Endothelial cell of umbilical vein (primary cell): ENCODE measurements around the gene ZNF565. TPM values are rescaled to one million over a fixed set of nuclear protein-coding genes. Genes with fewer than 3 reads are reported as not detected.

Source experiments
- BruUV-seq: library from RNA; stranded (reverse); fragments of 400-500 nt; replicated peaks from 2 replicates; lab custom pipeline; 2021; lab: Mats Ljungman, UMichigan
- CTCF ChIA-PET: fragments of 300-600, 350-600 bp; sonication (Branson Sonifier 250); formaldehyde crosslinking; loops from one replicate; lab custom pipeline; 2021; ENCODE audit warnings: antibody characterized with exemption, inconsistent platforms; lab: Charles Lee
- POLR2A ChIA-PET: fragments of 300-600, 350-600 bp; sonication (Branson Sonifier 250); formaldehyde crosslinking; loops from one replicate; lab custom pipeline; 2021; ENCODE audit warnings: antibody characterized with exemption, inconsistent platforms; lab: Charles Lee
- DNase-seq: peaks from one replicate; pipeline ENCODE4 v3.0.0-alpha.2; 2011; ENCODE audit warnings: low read depth, low spot score
- FAIRE-seq: peaks from 2 replicates; lab custom pipeline; 2011; peaks lifted over from hg19 to GRCh38; lab: Jason Lieb, UNC
- H2AFZ ChIP-seq: 2 replicates; pipeline ENCODE4 v1.6.0; 2012; ENCODE audit warnings: low read depth, low read length, control low read depth, inconsistent platforms
- H3K27ac ChIP-seq: 2 replicates; pipeline ENCODE4 v1.5.1; 2011; ENCODE audit warnings: low read depth, mild to moderate bottlenecking, control low read depth, low read length, moderate library complexity; ENCODE audit not compliant: insufficient read depth
- H3K27me3 ChIP-seq, 2 experiments: 2 replicates each; pipeline versions ENCODE4 v1.6.0 to v1.6.1; 2011; ENCODE audit warnings: low read length in 2 of 2, mixed read lengths in 1 of 2; ENCODE audit not compliant: control insufficient read depth in 2 of 2, insufficient read depth in 2 of 2
- H3K36me3 ChIP-seq, 2 experiments: 2 replicates in 1 of 2; 3 replicates in 1 of 2; pipeline ENCODE4 v1.5.1; 2011; ENCODE audit warnings: low read length in 2 of 2, mild to moderate bottlenecking in 1 of 2, moderate library complexity in 1 of 2; ENCODE audit not compliant: control insufficient read depth in 2 of 2, insufficient read depth in 2 of 2; ENCODE audit errors: extremely low read depth in 1 of 2
- H3K4me1 ChIP-seq: 3 replicates; pipeline ENCODE4 v1.5.1; 2011; ENCODE audit warnings: mild to moderate bottlenecking, low read length; ENCODE audit not compliant: control insufficient read depth, insufficient read depth; ENCODE audit errors: extremely low read depth
- H3K4me2 ChIP-seq: 2 replicates; pipeline ENCODE4 v1.6.1; 2011; ENCODE audit warnings: low read length, control low read depth, mixed read lengths; ENCODE audit not compliant: insufficient read depth
- H3K4me3 ChIP-seq, 3 experiments: fragments of 200-600 bp in 1 of 3; sonication (generic), shearing (Covaris generic) in 1 of 3; replicated peaks in 1 of 3; 2 replicates each; pipeline ENCODE4 v1.5.1; 2011 to 2016; ENCODE audit warnings: control low read depth in 3 of 3, low read length in 3 of 3, mild to moderate bottlenecking in 2 of 3, inconsistent platforms in 1 of 3, low read depth in 1 of 3, moderate library complexity in 1 of 3; ENCODE audit not compliant: insufficient read depth in 1 of 3
- H3K79me2 ChIP-seq: 2 replicates; pipeline ENCODE4 v1.6.0; 2012; ENCODE audit warnings: low read length, inconsistent platforms; ENCODE audit not compliant: control insufficient read depth, insufficient read depth
- H3K9ac ChIP-seq: replicated peaks from 2 replicates; pipeline ENCODE3; 2011; ENCODE audit warnings: low read length, control low read depth; ENCODE audit not compliant: insufficient read depth; ENCODE audit errors: extremely low read depth
- H3K9me1 ChIP-seq: replicated peaks from 3 replicates; pipeline ENCODE4 v1.6.0; 2011; ENCODE audit warnings: mild to moderate bottlenecking, low read length; ENCODE audit not compliant: control insufficient read depth, insufficient read depth; ENCODE audit errors: extremely low read depth
- H3K9me3 ChIP-seq: replicated peaks from 2 replicates; pipeline ENCODE4 v1.5.1; 2012; ENCODE audit warnings: low read length, inconsistent platforms; ENCODE audit not compliant: control insufficient read depth, insufficient read depth
- H4K20me1 ChIP-seq: replicated peaks from 2 replicates; pipeline ENCODE3; 2011; ENCODE audit warnings: mild to moderate bottlenecking, low read length; ENCODE audit not compliant: control insufficient read depth, insufficient read depth; ENCODE audit errors: extremely low read depth
- CTCF ChIP-seq, 2 donors: IDR thresholded peaks; 1 replicate in 1 of 2; 2 replicates in 1 of 2; pipeline ENCODE4 v1.5.1; 2011; ENCODE audit warnings: low read length in 2 of 2, mild to moderate bottlenecking in 2 of 2, moderate library complexity in 2 of 2, control low read depth in 1 of 2, inconsistent platforms in 1 of 2, low read depth in 1 of 2; ENCODE audit not compliant: insufficient read depth in 1 of 2; ENCODE audit errors: extremely low read depth in 1 of 2
- EZH2 ChIP-seq: IDR thresholded peaks from 2 replicates; pipeline ENCODE4 v1.6.1; 2012; ENCODE audit warnings: borderline replicate concordance, low read depth, mild to moderate bottlenecking, moderate library complexity, low read length, inconsistent platforms; ENCODE audit not compliant: severe bottlenecking
- FOS ChIP-seq: IDR thresholded peaks from 2 replicates; pipeline ENCODE4 v1.6.1; 2011; ENCODE audit warnings: mild to moderate bottlenecking, low read length, moderate library complexity, borderline replicate concordance; ENCODE audit not compliant: insufficient read depth
- GATA2 ChIP-seq: IDR thresholded peaks from 2 replicates; pipeline ENCODE4 v1.7.0; 2011; ENCODE audit warnings: low read depth, mild to moderate bottlenecking, moderate library complexity, mixed read lengths, low read length; ENCODE audit not compliant: insufficient read length, insufficient read depth
- JUN ChIP-seq: IDR thresholded peaks from 2 replicates; pipeline ENCODE4 v1.6.1; 2011; ENCODE audit warnings: borderline replicate concordance, low read depth; ENCODE audit not compliant: insufficient read length, insufficient read depth
- MAX ChIP-seq: IDR thresholded peaks from 2 replicates; pipeline ENCODE4 v1.6.1; 2011; ENCODE audit not compliant: insufficient read depth, insufficient read length
- MYC ChIP-seq: IDR thresholded peaks from one replicate; pipeline ENCODE4 v1.6.1; 2011; ENCODE audit warnings: mild to moderate bottlenecking, low read depth, low read length
- POLR2A ChIP-seq: IDR thresholded peaks from 2 replicates; pipeline ENCODE4 v1.6.1; 2012; ENCODE audit warnings: low read depth, mild to moderate bottlenecking, control low read depth, low read length
- POLR2AphosphoS5 ChIP-seq: IDR thresholded peaks from 2 replicates; pipeline ENCODE4 v1.6.1; 2012; ENCODE audit warnings: low read depth, mild to moderate bottlenecking, control low read depth, low read length, moderate library complexity; ENCODE audit not compliant: insufficient read depth
- dilution Hi-C: fragments of 300-500 bp; cut with MboI; formaldehyde crosslinking; loops from one replicate; pipeline ENCODE4 v1.15.0; 2019; ENCODE audit warnings: low sequenced_read_pairs; ENCODE audit not compliant: extremely low pct_ligation_motif_present
- intact Hi-C: fragments of 100-400 bp; cut with micrococcal nuclease; formaldehyde crosslinking; loops from one replicate; pipeline ENCODE4 v1.10.0; 2022
- polyA plus RNA-seq, 4 experiments: library from polyadenylated mRNA; depleted of rRNA in 3 of 4; stranded (reverse) in 3 of 4; unstranded in 1 of 4; fragments of >200 nt; gene quantifications; 2 replicates each; pipeline versions ENCODE4 v1.2.1 to v1.2.3, GENCODE V29; 2011 to 2012; ENCODE audit warnings: missing spikeins in 1 of 4
- total RNA-seq: library from RNA; stranded (reverse); gene quantifications from 2 replicates; pipeline ENCODE4 v1.2.3, GENCODE V29; 2021

ZNF565 gene
- total and polyA plus RNA-seq, 2 donors (not counting 3 experiments of a cell fraction or from before 2014, with no cell fraction given): 1.4 to 3.6 TPM

- TF ChIP-seq JUN: no peak
- no peak for TF ChIP-seq POLR2A
- TF ChIP-seq MAX: no peak
- TF ChIP-seq GATA2: no peak
- TF ChIP-seq FOS: no peak
- no peak for TF ChIP-seq MYC
- no peak for TF ChIP-seq EZH2
- no peak for TF ChIP-seq POLR2AphosphoS5
- no peak for TF ChIP-seq CTCF (IDR thresholded peaks at IDR 0.05; ENCODE audit: extremely low read depth in 1 of 2, insufficient read depth in 1 of 2, low read depth in 1 of 2, low read length in 2 of 2)
- H3K4me3 ChIP-seq: no peak overlapping the region
- intact Hi-C loops (no loop called here), dilution Hi-C loops (no loop called here)
- CTCF ChIA-PET: no interaction called here
- no peaks in the 10 kb centered on the region for H3K9me3 ChIP-seq
- FAIRE-seq: no peak
- H3K9me1 ChIP-seq: no peaks in the 10 kb centered on the region
- H4K20me1 ChIP-seq: peaks cover 4% of the 10 kb centered on the region
- H3K4me1 ChIP-seq: peaks cover 22% of the 10 kb centered on the region
- BruUV-seq: no TSS peak
- peaks cover 7% of the 10 kb centered on the region in 2 experiments for H3K36me3 ChIP-seq
- H3K9ac ChIP-seq: no peak overlapping the region
- H2AFZ ChIP-seq: no peak overlapping the region
- H3K27me3 ChIP-seq: no peaks in the 10 kb centered on the region
- no peak for DNase-seq
- no peak overlapping the region for H3K27ac ChIP-seq
- no peak overlapping the region for H3K4me2 ChIP-seq
- POLR2A ChIA-PET: no interaction called here
- H3K79me2 ChIP-seq: peaks cover 96% of the 10 kb centered on the region
These were observed 7.0 kb upstream of the ZNF565 start for GRCh38 chr19:36221474-36221873.
